IPS-20b (cell line): Measurements from ENCODE around the gene ANKRD30BL.
"Not testable (repeated sequence)": the region's sequence is repeated elsewhere in the genome, so short reads cannot be mapped to it uniquely, and the experiment has no call there.

ENCODE experiments used
- H3K27ac ChIP-seq: one replicate; pipeline ENCODE4 v1.5.1; 2013; ENCODE audit warnings: low read length
- H3K27me3 ChIP-seq: 2 replicates; pipeline ENCODE4 v1.6.1; 2013; ENCODE audit warnings: mild to moderate bottlenecking, low read length, inconsistent platforms; ENCODE audit not compliant: insufficient read depth
- H3K36me3 ChIP-seq: 2 replicates; pipeline ENCODE4 v1.6.1; 2013; ENCODE audit warnings: low read depth, mild to moderate bottlenecking, inconsistent platforms, low read length, moderate library complexity; ENCODE audit not compliant: insufficient read depth
- H3K4me1 ChIP-seq: 2 replicates; pipeline ENCODE4 v1.6.1; 2013; ENCODE audit warnings: mild to moderate bottlenecking, control low read depth, inconsistent platforms, low read length, moderate library complexity; ENCODE audit not compliant: insufficient read depth
- H3K4me3 ChIP-seq: 2 replicates; pipeline ENCODE4 v1.5.1; 2013; ENCODE audit warnings: mild to moderate bottlenecking, low read length, inconsistent platforms
- H3K9ac ChIP-seq: 2 replicates; pipeline ENCODE4 v1.6.1; 2013; ENCODE audit warnings: low read depth, mild to moderate bottlenecking, inconsistent platforms, low read length, moderate library complexity
- H3K9me3 ChIP-seq: 2 replicates; pipeline ENCODE4 v1.6.1; 2013; ENCODE audit warnings: mild to moderate bottlenecking, low read depth, low read length, inconsistent platforms; ENCODE audit not compliant: insufficient read depth

The ANKRD30BL gene

GRCh38 chr2:132161161-132162124 is at the start of gene ANKRD30BL:
Gene ANKRD30BL, minus strand, starts transcription at chr2:132161952. Its CDS starts 247 bp downstream, at chr2:132161705.
- not testable (repeated sequence) for H3K9ac ChIP-seq, H3K4me1 ChIP-seq, H3K9me3 ChIP-seq, H3K4me3 ChIP-seq, H3K27me3 ChIP-seq, H3K36me3 ChIP-seq, H3K27ac ChIP-seq

GRCh38 chr2:132202866-132203265 is 41.1 kb upstream of the ANKRD30BL start:
- H3K36me3 ChIP-seq, H3K27ac ChIP-seq, H3K9ac ChIP-seq, H3K4me1 ChIP-seq, H3K9me3 ChIP-seq, H3K4me3 ChIP-seq, H3K27me3 ChIP-seq: not testable (repeated sequence)

GRCh38 chr2:132192854-132193253 is 31.1 kb upstream of the ANKRD30BL start:
- H3K36me3 ChIP-seq, H3K27ac ChIP-seq, H3K9me3 ChIP-seq, H3K4me3 ChIP-seq, H3K4me1 ChIP-seq, H3K27me3 ChIP-seq, H3K9ac ChIP-seq: not testable (repeated sequence)

GRCh38 chr2:132167100-132167499 is 5.3 kb upstream of the ANKRD30BL start:
- not testable (repeated sequence) for H3K36me3 ChIP-seq, H3K27ac ChIP-seq, H3K9me3 ChIP-seq, H3K4me3 ChIP-seq, H3K4me1 ChIP-seq, H3K9ac ChIP-seq, H3K27me3 ChIP-seq

GRCh38 chr2:132162125-132162660 is 441 bp upstream of the ANKRD30BL start:
- not testable (repeated sequence) for H3K27ac ChIP-seq, H3K9me3 ChIP-seq, H3K36me3 ChIP-seq, H3K4me1 ChIP-seq, H3K27me3 ChIP-seq, H3K4me3 ChIP-seq, H3K9ac ChIP-seq

- not testable (repeated sequence) for H3K27ac ChIP-seq, H3K36me3 ChIP-seq, H3K27me3 ChIP-seq, H3K9me3 ChIP-seq, H3K4me3 ChIP-seq, H3K9ac ChIP-seq, H3K4me1 ChIP-seq
These were observed 15.0 kb downstream of the ANKRD30BL start for GRCh38 chr2:132146774-132147173.
